DND-41 (cell line): ENCODE results near the gene LAD1.

Source experiments
- EZH2 ChIP-seq: IDR thresholded peaks from 3 replicates; pipeline ENCODE4 v1.6.1; 2012; ENCODE audit warnings: borderline replicate concordance, low read depth, mild to moderate bottlenecking, moderate library complexity, low read length, inconsistent platforms; ENCODE audit not compliant: severe bottlenecking
- TF ChIP-seq, protein P1 (sequence below): IDR thresholded peaks from 2 replicates; pipeline ENCODE4 v1.5.1; 2012; ENCODE audit warnings: borderline replicate concordance, low read length, moderate library complexity, mild to moderate bottlenecking; ENCODE audit not compliant: poor library complexity, severe bottlenecking; ENCODE audit errors: extremely low read depth

DNA sequence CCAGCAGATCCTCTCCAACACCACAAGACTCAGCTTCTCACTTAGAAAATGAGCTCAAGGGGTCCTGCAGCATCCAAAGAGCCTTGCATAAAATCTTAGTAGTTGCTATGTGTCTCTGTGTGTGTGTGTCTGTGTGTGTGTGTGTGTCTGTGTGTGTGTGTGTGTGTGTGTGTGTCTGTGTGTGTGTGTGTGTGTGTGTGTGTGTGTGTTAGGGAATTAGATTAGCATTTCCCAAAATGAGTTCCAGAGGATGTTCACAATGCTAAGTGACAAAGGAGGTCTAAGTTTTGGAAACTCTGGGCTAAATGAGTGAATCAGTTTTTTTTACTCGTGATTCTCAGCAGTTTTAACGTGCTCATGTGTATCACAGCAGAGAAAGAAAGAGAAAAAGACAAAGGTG is 52.1 kb downstream of the LAD1 start:
- TF ChIP-seq, protein P1, sequence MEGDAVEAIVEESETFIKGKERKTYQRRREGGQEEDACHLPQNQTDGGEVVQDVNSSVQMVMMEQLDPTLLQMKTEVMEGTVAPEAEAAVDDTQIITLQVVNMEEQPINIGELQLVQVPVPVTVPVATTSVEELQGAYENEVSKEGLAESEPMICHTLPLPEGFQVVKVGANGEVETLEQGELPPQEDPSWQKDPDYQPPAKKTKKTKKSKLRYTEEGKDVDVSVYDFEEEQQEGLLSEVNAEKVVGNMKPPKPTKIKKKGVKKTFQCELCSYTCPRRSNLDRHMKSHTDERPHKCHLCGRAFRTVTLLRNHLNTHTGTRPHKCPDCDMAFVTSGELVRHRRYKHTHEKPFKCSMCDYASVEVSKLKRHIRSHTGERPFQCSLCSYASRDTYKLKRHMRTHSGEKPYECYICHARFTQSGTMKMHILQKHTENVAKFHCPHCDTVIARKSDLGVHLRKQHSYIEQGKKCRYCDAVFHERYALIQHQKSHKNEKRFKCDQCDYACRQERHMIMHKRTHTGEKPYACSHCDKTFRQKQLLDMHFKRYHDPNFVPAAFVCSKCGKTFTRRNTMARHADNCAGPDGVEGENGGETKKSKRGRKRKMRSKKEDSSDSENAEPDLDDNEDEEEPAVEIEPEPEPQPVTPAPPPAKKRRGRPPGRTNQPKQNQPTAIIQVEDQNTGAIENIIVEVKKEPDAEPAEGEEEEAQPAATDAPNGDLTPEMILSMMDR = no peak
- no peak for TF ChIP-seq EZH2
